Fibroblast of villous mesenchyme (primary cell): ENCODE data around the gene LIMCH1. TPM values are rescaled to one million over a fixed set of nuclear protein-coding genes. Genes with fewer than 3 reads are reported as not detected.
"Not testable (repeated sequence)": the region's sequence is repeated elsewhere in the genome, so short reads cannot be mapped to it uniquely, and the experiment has no call there.

Experiments
- DNase-seq: peaks from one replicate; pipeline ENCODE4 v3.0.0-alpha.2; 2010; ENCODE audit warnings: low read depth
- H3K4me3 ChIP-seq: 2 replicates; pipeline ENCODE4 v1.5.1; 2011; ENCODE audit warnings: low read depth, mild to moderate bottlenecking, low read length
- total RNA-seq: library from RNA; depleted of rRNA; stranded (reverse); fragments of >200 nt; gene quantifications from 2 replicates; pipeline ENCODE4 v1.2.3, GENCODE V29; 2012
- TF ChIP-seq, protein P1 (sequence below): IDR thresholded peaks from 2 replicates; pipeline ENCODE4 v1.5.1; 2012; ENCODE audit warnings: low read depth, mild to moderate bottlenecking, low read length; ENCODE audit not compliant: insufficient read depth

The LIMCH1 gene
- total RNA-seq, 1 donor, result 3.9 TPM

DNA sequence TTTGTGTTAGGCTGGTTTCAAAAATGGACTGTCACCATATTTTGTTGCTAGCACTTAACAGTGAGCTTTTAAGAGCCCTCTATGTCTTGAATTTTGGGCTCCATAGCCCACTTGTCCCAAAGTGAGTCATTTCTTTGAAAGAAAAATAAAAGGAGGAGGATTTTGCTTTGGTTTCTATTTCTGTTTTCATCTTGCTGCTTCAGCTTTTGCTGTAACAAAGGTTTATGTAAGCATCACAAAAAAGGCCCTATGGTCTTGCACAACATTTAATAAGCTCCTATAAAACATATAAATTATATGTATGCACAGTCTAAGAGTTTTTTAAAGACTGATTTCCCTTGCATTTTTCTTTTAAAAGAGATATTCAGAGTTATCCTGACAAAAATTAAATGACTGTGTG, 105.4 kb downstream of the LIMCH1 start:
- no peak overlapping the region for H3K4me3 ChIP-seq
- DNase-seq, result no peak
- TF ChIP-seq, protein P1, sequence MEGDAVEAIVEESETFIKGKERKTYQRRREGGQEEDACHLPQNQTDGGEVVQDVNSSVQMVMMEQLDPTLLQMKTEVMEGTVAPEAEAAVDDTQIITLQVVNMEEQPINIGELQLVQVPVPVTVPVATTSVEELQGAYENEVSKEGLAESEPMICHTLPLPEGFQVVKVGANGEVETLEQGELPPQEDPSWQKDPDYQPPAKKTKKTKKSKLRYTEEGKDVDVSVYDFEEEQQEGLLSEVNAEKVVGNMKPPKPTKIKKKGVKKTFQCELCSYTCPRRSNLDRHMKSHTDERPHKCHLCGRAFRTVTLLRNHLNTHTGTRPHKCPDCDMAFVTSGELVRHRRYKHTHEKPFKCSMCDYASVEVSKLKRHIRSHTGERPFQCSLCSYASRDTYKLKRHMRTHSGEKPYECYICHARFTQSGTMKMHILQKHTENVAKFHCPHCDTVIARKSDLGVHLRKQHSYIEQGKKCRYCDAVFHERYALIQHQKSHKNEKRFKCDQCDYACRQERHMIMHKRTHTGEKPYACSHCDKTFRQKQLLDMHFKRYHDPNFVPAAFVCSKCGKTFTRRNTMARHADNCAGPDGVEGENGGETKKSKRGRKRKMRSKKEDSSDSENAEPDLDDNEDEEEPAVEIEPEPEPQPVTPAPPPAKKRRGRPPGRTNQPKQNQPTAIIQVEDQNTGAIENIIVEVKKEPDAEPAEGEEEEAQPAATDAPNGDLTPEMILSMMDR, result no peak

DNA sequence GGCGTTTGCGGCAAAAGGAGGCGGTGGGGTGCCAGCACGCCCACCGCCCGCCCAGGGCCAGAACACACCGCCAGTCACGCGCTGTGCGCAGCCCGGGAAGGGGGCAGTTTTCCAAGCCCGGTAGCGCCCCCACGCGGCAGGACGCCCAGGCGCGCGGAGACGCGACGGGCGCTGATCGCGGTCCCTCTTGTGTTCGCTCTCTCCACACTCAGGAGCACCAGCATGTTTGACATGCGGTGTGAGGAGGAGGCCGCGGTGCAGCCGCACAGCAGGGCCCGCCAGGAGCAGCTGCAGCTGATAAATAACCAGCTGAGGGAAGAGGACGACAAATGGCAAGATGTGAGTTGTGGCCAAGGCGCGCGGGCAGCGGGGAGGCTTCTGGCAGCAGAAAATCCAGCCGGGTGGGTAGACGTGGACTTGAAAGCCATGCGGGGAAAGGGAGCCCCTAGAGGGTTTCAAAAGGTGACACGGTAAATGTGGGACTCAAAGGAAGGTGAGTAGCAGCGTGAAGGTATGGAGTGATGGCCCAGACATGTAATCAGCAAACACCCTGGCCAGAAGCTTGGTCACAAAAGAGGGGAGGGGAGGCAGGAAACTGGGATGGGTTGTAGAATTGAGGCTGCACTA, 106.4 kb downstream of the LIMCH1 start:
- DNase-seq, result peak; percentile 44
- no peak overlapping the region for H3K4me3 ChIP-seq
- TF ChIP-seq, protein P1, result peak; percentile 81

DNA sequence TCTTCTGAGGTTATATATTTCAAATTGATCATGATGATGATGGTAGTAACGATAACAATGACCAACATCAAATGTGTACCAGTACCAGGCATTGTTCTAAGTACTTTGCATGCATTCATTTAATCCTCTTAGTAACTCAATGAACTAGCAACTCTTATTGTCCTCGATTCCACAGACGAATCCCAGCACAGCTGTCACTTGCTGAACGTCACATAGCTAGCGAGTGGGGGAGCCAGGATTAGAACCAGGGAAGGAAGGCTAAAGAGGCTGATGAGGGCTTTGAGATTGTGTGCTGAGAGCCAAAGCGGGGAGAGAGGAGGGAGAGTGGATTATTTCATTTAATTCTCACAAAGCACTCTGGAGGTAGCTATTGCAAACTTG, 106.9 kb downstream of the LIMCH1 start:
- DNase-seq, result no peak
- no peak overlapping the region for H3K4me3 ChIP-seq
- TF ChIP-seq, protein P1, result no peak

DNA sequence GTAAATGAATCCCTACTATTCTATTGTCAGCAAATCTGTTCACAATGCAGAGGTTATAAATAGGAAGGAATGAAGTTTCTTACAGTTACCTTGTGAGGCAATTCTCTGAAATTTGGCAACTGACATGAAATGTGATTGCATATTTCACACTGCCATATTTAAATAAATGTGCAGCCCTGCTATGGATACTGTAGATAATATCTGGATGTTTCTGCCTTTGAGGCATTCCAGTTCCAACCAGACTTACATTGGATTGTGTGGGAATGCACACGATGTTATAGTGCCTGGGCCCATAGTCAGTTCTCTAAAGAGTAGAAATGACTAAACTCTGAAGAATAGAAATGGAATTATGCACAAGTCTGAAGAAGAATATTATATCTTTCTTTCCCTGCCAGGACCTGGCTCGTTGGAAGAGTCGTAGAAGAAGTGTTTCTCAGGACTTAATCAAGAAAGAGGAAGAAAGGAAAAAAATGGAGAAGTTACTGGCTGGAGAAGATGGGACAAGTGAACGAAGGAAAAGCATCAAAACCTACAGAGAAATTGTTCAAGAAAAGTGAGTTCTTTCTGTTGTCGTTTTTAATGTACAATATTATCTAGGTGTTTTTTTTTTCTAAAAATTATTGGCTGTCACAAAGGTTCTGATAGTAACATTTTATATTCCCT, 107.9 kb downstream of the LIMCH1 start:
- no peak overlapping the region for H3K4me3 ChIP-seq
- TF ChIP-seq, protein P1, result no peak
- DNase-seq, result no peak

DNA sequence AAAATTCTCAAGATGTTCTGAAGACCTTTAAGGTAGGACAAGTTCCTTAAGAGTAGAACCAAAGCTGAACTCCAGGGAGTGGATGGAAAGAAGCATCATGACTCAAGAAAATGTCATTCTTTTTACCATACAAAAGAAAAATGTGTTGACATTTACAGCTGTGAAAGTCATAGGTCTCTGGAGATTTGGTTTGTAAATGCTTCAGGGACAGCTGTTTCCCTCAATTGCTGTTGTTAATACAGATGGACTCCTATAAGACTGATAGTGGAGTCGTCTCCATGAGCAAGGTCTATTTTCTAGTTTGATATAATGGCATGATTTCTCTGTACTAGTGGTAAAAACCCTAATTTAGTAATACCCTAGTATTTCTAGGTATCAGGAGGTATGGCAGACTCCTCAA, 108.9 kb downstream of the LIMCH1 start:
- TF ChIP-seq, protein P1, result no peak
- no peak for DNase-seq
- no peak overlapping the region for H3K4me3 ChIP-seq

DNA sequence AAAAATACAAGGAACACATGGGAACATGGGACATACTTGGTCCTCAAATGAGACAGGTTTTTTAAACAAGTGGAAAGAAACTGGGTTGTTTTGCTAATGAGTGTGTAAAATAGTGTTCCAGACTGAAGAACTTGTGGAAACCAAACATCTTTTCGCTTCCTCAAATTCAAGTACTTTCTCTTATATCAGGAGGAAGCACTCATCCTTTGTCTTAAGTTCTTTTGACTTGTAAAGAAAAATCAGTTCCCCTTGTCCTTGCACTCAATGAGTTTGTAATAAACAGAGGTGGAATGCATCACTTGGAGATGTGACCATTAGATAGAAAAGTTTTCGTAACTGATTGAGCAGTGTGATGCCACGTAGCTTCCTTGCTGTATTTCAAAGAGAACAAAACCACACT, 109.4 kb downstream of the LIMCH1 start:
- TF ChIP-seq, protein P1, result no peak
- no peak for DNase-seq

DNA sequence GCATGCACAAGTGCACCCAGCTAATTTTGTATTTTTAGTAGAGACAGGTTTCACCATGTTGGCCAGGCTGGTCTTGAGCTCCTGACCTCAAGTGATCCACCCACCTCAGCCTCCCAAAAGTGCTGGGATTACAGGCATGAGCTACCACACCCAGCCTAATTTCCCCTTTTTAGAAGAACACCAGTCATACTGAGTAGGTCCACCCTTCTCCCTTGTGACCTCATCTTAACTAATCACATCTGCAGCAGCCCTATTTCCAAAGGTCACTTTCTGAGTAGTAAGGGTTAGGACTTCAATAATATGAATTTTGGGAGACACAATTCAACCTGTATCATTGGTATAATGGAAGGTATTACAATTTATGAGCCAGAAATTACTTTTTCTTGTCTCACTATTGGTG, 113.2 kb downstream of the LIMCH1 start:
- H3K4me3 ChIP-seq, DNase-seq: not testable (repeated sequence)

More for the DNA sequence above, 109.4 kb downstream of the LIMCH1 start:
- no peak overlapping the region for H3K4me3 ChIP-seq
